Measurements from ENCODE around the gene DGKB.
A peak's percentile ranks its signal among the peaks of the same experiment; 100 is the strongest.

DGKB gene

DNA sequence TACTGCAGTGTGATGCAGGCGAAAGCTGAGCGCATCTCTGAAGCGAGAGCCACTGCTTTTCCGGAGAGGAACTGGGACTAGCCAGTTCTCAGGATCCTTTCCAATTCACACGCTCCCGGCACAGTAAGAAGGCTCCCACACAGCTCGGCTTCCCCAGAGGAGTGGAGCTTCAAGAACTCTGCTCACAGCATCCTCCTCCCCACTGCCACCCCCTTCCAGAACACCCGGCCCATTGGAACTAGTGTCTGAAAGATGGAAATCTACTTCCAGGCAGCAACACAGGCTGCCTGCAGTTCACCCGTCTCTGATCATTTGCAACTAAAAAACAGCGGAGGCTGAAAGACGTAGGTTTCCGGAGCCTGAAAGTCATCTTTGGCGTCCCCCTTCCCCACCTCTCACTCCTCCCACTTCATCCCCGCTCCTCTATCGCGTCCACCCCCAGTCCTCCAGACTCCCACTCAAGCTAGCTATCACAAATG is at the start of gene DGKB:
Gene DGKB (minus strand): TSS at position 163 of the 479 bp plus-strand sequence.
- peak; percentile 16 for DNase-seq

DNA sequence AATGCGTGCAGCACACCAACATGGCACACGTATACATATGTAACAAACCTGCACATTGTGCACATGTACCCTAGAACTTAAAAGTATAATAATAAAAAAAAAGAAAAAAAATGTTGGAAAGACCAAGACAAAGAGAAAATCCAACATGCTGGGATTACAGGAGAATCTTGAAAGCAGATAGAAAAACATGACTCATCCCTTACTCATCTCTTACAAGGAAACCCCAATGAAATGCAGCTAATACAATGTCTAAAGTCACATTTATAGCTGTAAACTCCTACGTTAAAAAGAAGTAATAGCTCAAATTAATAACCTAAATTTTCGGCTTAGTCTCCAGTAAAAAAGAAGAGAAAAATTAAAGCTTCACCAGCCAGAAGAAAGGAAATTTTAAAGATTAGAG is 47.5 kb upstream of the DGKB start:
- peak; percentile 2 for DNase-seq

DNA sequence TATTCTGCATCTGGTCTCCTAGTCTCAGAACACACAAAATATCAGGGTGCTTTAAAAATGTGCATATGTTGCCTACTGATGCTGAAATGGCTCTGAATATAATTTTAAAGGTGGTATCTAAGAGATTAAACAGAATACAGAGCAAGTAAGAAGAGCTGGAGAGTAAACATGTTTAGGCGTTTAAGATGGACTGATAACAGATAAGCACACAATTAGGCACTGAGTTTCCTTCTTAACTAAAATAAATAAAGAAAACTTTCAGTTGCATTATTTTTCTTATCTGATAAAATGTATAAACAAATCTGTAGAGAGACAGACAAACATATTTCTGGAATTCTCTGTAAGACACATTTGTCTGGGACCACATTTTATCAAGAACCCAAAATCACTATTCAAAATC is 35.6 kb upstream of the DGKB start:
- DNase-seq: no peak

DNA sequence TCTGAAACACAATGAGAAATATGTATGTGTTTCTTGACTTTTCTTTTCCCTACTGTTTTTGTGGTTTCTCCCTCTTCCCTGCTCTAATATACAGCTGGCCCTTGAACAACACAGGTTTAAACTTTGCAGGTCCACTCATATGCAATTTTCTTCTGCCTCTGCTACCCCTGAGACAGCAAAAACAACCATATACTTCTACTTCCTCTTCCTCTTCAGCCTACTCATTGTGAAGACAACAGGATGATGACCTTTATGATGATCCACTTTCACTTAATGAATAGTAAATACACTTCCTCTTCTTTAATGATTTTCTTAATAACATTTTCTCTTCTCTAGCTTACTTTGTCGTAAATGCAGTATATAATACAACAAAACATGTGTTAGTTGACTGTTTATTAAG is 35.0 kb upstream of the DGKB start:
- DNase-seq: no peak

DNA sequence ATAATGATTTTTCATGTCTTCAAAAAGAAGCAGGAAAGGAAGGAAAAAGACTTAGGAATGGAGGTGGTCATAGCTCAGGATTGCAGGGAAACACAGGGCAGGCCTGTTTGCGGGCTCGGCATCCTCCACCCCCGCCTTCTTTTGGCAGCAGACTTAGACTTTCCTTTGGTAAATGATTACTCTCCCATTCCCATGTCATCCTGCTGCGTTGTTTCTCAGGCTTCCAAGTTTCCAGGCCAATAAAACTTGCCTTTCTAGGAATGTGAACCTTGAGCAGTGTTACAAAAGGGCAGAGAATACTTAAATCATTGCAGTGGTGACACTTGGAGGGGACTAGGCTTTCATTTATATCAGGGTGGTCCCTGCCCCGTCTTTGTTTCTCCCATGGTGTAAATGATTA is 34.0 kb upstream of the DGKB start:
- peak; percentile 65 for DNase-seq

DNA sequence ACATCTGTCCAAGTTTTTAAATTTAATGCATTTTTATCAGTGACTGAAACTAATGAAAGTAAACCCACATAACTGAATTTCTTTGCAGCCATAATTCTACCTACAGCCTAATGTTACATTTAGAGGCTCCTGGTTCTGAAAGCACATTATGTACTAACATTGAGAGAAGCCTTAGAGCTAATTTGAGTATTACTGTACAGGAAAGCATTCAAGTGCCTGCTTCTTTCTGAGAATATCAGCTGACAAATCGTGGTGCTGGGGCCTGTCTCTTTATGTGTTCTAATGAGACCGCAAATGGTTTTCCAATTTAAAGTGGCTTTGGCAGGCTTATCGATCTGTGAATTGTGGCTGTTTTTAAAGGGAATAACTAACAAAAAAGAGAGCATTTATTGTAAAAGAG is 32.3 kb upstream of the DGKB start:
- no peak for DNase-seq

DNA sequence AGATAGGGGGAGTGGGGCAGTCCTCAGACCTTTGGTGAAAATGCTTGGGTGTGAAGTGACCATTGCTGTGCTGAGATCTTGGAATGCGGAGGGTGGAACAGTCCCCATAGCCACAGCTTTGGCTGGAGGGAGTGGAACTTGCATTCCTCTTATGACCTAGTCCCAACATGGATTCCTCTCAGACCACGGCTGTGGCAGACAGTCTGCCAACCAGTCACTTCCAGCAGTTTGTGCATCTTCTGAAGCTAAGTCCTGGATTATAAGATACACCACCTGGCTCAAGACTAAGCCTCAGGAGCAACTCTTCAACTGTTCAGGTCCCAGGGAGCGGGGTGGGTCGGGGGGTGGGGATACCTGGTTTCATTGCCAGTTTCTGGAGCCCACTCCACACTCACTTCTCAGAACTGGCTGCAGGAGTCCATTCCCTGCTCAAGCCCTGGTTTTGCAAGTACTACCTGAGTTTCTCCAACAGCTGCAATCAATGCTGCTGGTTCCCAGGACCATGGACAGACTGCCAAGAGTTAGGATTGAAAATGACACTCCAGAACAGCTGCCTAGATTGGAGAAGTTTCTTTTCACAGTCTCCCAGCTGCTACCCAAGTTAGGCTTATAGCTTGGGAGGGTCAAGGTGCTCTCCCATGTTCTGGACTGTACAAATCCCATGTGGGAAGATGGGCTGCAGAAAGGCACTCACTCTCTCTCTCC is 29.1 kb upstream of the DGKB start:
- DNase-seq: no peak

DNA sequence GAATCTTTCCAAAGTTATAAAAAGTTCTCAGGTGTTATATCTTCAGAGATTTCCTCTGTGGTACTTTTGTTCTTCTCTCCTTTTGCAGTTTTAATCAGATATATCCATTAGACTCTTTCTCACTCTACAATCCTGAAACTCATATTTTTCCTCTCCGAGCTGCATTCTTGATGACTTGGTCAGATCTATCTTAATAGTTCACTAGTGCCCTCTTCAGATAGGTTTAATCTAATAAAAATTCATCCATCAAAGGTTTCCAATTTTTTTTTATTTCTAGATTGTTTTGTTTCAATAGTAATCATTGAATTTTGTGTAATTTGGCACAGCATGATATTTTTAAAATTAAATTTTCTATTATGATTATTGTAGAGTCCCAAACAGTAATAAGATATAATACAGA is 21.8 kb upstream of the DGKB start:
- DNase-seq: peak; percentile 9

DNA sequence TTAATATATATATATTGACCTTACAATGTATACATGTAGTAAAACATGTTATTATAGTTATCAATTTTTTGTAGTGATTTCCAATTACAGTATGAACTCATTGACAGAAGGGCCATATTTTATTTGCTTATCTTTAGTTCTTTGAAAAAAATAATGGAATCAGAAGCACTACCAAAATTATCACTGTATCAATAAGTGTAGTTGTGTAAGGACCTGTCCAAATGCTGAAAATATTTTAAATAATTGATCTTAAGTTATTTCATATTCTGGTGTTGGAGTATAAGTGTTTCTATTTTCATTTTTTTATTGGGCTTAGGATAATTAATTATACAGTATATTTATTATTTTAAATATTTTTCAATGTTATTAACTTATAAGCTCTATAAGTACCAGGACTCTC is 8.5 kb upstream of the DGKB start:
- DNase-seq: no peak

DNA sequence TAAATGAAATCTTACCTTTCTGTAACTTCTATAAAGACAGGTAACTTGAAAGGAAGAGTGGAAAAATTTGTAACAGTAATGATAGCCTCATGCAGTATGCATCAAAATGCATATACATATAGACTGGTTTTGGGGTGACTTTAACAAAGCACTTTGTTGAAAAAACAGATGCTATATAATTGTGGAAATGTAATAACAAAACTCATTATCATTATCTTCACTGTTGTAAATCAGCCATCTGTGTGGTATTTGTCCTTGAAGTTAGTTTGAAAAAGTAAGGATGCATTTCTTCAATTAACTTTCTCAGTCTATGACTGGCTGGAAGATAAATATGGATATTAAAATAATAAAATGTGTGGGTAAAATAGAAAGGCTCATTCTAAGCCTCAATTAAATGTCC is 6.1 kb upstream of the DGKB start:
- DNase-seq: no peak

DNA sequence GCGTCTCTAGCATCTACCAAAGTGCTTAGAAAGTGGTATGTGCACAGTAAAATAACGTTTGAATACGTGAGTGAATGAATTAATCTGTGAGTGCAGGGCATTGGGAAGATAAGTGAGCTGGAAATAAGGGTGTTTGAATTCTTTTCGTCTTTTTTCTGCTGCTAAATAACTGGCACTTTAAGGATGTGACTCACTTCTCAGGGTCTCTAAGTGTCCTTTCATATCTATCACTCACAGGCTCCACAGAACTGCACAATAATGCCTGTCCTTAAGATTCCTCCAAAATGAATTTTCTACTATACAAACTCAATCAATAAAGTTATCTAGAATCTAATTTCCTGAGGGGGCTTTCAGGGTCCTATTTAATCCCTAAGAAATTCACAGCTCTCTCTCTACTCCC is 3.2 kb upstream of the DGKB start:
- no peak for DNase-seq

DNA sequence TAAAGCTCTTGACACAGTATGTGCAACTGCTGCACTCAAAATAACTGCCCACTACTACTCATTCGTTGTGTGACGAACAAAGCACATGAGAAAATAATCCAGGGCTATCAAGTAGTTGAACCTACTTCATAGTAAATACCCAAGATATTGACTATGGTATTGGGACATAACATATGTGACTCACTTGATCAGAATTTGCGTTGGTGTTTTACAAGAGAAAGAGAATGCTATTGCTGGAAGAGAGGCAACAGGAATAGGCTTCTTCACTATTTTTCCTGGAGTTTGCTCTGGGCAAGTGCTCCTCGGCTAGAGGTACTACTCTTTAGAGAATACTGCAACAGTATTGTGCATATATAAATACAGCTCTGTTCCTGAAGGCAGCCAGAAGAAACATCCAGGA is 2.5 kb downstream of the DGKB start:
- DNase-seq: no peak

DNA sequence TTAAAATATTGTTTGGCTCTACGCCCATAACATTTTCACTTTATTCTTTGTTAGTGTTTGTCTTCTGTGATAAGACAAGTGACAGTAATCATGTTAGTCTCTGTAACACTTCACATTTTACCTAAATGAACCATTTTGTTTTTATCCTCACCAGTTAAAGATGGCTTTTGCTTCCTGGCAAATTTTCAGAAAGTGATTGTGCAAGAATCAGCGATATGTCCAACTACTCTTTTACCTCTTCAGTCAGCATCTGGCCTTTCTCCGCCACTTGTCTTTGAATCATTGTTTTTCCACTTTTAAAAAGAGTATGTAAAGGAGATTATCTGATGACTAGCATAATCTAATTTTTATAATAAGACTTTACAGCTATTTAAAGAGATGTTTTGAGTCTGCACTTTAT is 3.5 kb downstream of the DGKB start:
- peak; percentile 10 for DNase-seq

DNA sequence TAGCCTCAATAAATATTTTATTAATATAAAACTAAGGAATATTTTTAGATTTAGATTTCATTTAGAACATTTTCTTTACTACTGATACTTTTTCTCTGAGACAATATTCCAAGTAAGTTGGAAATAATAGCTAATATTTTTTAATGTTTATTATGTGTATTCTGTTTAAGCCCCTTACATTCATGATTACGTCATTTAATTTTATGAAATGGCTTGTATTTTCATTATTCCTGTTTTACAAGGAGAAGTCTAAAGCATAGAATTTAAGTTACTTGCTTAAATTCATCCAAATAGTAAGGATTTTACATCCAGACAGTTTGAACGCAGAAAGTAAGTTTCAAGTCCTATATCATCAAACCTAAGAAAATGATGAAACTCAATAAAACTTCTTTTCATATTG is 6.1 kb downstream of the DGKB start:
- no peak for DNase-seq

DNA sequence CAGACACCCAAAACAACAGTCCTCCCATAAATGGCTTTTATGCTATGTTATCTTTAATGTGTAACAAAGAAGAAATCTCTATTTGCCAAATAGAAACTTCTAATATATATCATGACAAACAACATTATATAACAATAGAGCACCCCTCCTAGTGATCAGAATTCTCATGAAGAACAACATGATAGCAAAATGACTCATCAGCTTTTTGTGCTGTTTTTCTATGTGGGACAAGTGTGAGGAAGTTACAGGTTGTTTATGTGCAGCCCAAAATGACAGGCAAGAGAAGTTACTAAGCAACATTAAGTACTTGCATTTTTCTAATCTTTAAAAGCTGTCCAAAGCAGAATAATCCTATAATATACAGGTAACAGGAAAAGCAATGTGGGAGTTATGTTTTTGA is 7.7 kb downstream of the DGKB start:
- no peak for DNase-seq

DNA sequence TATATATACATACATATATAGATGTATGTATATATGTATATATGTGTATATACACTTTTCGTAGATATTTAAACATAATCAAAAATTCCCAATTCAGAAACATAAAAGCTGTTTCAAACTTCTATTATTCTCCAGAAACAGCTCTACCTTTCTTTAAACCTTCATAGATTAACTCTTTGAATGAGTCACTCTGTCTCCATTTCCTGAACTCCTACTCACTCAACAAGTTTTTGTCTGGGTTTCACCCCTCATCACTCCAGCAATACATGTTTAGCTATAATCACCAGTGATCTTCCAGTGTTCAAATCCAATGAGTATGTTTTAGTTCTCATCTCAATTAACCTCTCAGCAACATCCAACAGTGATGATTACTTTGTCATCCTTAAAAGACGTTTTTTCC is 9.6 kb downstream of the DGKB start:
- no peak for DNase-seq

DNA sequence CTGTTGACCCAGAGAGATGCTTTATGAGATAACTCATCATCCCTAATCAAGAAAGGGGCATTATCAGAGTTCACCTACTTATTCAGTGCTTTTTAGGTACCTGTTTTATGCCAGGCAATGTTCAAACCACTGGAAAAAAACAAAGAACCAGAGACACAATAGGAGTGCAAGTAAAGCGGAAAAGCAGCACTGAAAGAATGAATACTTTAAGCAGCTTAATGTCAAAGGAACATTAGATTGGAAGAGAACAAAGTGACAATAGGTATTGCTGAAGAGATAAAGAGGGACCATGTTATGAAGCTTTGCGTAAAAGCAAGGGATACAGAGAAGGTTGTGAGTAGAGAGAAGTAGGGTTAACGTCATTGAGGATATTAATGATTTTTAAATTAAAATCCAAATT is 11.3 kb downstream of the DGKB start:
- no peak for DNase-seq

DNA sequence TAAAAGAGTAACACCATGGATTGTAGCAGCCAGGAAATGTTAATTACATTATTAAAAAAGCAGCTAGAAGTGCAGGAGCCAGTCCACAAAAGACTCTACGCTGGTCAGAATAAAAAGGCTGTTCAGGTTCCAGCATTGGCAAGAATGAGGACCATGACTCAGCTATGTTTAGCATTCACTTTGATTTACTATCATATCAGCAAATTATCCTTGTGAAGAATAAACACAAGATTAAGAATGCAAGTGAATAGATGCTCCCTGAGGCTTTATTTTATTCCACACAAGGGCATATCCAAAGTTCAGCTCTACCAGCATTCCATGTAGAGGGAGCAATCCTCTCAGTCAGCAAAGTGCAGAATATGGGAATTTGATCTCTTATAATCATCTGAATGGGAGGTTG is 13.6 kb downstream of the DGKB start:
- DNase-seq: peak; percentile 5

DNA sequence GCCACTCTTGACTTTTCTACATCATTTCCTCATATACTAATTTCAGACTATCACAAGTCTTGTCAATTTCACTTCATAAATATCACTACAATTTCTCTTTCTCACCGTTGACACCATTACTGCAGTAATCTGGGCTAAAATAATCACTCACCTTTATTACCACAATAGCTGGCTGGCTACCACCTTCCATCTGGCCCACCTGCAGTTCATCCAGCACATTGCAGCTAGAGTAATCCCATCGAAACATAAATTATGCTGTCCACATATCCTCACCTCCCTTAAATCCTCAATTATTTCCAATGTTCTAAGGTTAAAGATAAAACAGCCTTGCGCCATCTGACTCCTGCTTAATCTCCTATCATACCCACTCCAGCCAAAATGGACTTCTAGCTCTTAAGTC is 16.0 kb downstream of the DGKB start:
- no peak for DNase-seq

DNA sequence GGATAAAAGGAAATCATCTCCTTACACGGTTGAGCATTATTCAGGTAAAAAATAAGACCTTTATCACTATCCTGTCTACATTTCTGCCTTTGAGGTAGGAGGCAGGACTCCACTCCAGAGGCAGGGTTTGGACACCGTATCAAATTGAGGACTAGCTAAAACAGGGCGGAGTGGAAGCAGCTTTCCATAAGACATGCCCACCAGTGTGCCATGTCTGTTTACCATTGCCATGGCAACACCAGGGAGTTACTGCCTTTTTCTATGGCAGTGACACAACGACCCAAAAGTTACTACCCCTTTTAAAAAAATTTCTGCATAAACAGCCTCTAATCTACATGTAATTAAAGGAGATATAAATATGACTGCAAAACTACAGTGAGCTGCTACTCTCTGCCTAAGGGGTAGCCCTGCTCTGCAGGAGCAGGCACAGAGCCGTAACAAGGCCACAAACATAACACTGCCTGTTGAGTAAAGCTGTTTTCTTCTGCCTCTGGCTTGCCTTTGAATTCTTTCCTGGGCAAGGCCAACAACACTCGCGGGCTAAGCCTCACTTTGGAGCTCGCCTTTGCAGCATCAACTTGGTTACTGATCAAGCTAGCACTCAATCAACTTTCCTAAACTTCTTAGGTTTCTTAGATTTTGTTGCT is 26.5 kb downstream of the DGKB start:
- DNase-seq: no peak

DNA sequence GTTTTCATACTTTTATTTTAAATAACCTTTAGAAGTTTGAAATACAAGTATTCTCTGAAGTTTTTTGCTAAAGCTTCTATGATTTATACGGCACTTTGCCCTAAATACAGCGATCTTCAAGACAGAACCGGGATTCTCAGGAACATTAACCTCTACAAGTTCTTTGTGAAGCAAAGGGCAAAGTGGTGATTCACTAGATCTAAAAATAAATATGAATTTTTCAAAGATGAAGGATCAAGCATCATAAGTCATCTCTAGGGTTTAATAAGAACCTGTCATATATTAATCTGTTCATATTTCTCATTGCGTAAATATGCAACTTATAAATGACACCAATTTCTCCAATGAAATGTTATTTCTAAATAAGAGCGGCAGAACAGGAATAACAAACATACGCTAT is 30.7 kb downstream of the DGKB start:
- DNase-seq: no peak

DNA sequence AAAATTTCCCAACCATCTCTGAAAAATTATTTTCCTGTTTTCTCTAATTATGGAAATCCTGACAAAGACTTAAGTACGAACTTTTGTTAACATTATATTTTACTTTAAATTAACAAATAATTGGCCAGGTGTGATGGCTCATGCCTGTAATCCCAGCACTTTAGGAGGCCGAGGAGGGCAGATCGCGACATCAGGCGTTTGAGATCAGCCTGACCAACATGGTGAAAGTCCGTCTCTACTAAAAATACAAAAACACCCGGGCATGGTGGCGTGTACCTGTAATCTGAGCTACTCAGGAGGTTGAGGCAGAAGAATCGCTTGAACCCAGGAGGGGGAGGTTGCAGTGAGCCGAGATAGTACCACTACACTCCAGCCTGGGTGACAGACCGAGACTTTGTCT is 32.2 kb downstream of the DGKB start:
- no peak for DNase-seq

DNA sequence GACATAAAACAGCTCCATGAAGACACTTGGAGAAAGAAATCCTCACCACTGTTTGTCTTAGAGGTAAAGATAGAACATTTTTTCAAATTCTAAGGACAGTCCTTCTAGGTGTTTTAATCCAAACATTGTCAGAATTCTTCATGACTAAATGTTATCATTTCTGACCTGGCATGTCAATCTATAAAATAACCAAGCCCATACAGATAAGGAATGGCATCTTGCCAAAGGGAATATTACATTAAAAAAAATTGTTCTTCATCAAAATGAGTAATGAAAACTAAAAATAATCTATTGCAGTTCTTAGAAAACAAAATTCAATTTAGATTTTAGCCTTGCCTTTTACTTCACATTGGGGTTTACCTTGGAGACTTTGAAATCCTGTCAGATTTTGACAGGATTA is 33.6 kb downstream of the DGKB start:
- DNase-seq: no peak

DNA sequence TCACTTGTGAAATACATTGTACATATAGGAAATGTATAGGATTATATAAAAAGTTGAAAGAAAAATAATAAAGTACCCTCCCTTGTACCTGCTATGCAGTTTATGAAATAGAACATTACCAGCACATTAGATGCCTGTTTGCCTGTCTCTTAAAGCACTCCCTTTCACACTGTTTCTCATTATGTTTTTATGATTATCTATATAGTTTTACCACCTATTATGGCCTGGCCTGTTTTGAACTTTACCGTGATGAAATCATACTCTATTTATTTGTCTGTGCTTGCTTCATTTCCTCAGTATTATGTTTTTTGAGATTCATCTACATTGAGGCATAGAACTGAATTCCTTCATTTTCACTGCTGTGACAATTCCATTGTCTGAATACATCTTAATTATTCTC is 41.1 kb downstream of the DGKB start:
- DNase-seq: no peak

DNA sequence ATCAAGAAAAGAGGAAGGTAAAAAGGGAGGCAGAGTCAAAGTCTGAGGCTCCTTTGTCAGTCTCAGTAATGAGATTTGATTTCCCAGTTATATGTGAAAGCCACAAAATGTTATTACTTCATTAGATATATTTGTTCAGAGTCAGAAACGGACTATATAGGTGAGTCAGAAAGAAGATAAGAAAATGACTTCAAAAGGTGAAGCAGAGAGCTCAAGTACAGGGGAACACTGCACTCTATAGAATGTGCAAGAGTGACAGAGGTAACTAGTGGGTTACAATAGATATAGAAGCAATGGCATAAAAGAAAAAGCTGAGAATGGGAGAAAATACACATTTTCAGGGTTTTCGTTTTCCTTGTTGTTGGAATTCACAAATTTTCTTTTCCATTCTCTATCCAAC is 43.3 kb downstream of the DGKB start:
- no peak for DNase-seq

All from fibroblast of skin of right quadriceps (primary cell).